Endothelial cell of umbilical vein (primary cell): Measurements from ENCODE around the gene GIPC3.

Experiments
- EZH2 ChIP-seq: IDR thresholded peaks from 2 replicates; pipeline ENCODE4 v1.6.1; 2012; ENCODE audit warnings: borderline replicate concordance, low read depth, mild to moderate bottlenecking, moderate library complexity, low read length, inconsistent platforms; ENCODE audit not compliant: severe bottlenecking
- GATA2 ChIP-seq: IDR thresholded peaks from 2 replicates; pipeline ENCODE4 v1.7.0; 2011; ENCODE audit warnings: low read depth, mild to moderate bottlenecking, moderate library complexity, mixed read lengths, low read length; ENCODE audit not compliant: insufficient read length, insufficient read depth
- JUN ChIP-seq: IDR thresholded peaks from 2 replicates; pipeline ENCODE4 v1.6.1; 2011; ENCODE audit warnings: borderline replicate concordance, low read depth; ENCODE audit not compliant: insufficient read length, insufficient read depth
- MYC ChIP-seq: IDR thresholded peaks from one replicate; pipeline ENCODE4 v1.6.1; 2011; ENCODE audit warnings: mild to moderate bottlenecking, low read depth, low read length
- POLR2A ChIP-seq: IDR thresholded peaks from 2 replicates; pipeline ENCODE4 v1.6.1; 2012; ENCODE audit warnings: low read depth, mild to moderate bottlenecking, control low read depth, low read length
- POLR2AphosphoS5 ChIP-seq: IDR thresholded peaks from 2 replicates; pipeline ENCODE4 v1.6.1; 2012; ENCODE audit warnings: low read depth, mild to moderate bottlenecking, control low read depth, low read length, moderate library complexity; ENCODE audit not compliant: insufficient read depth
- TF ChIP-seq, protein P1 (sequence below), 2 donors: IDR thresholded peaks; 1 replicate in 1 of 2; 2 replicates in 1 of 2; pipeline ENCODE4 v1.5.1; 2011; ENCODE audit warnings: low read length in 2 of 2, mild to moderate bottlenecking in 2 of 2, moderate library complexity in 2 of 2, control low read depth in 1 of 2, inconsistent platforms in 1 of 2, low read depth in 1 of 2; ENCODE audit not compliant: insufficient read depth in 1 of 2; ENCODE audit errors: extremely low read depth in 1 of 2
- TF ChIP-seq, protein P2 (sequence below): IDR thresholded peaks from 2 replicates; pipeline ENCODE4 v1.6.1; 2011; ENCODE audit not compliant: insufficient read depth, insufficient read length

DNA sequence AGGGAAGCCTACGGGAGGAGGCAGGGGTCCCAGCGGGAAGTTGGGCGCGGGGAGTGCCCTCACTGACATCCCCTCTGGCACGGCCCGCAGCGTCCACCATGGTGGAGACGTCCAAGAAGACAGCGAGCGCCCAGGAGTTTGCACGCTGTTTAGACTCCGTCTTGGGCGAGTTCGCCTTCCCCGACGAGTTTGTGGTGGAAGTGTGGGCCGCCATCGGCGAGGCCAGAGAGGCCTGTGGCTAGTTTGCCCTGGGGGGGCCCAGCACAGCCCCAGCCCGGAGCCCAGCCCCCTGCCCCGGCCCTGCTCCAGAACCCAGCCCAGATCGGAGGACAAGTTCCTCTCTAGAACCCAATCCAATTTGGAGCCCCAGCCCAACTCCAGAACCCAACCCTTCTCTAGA, 4.7 kb downstream of the GIPC3 start:
- TF ChIP-seq, protein P1, sequence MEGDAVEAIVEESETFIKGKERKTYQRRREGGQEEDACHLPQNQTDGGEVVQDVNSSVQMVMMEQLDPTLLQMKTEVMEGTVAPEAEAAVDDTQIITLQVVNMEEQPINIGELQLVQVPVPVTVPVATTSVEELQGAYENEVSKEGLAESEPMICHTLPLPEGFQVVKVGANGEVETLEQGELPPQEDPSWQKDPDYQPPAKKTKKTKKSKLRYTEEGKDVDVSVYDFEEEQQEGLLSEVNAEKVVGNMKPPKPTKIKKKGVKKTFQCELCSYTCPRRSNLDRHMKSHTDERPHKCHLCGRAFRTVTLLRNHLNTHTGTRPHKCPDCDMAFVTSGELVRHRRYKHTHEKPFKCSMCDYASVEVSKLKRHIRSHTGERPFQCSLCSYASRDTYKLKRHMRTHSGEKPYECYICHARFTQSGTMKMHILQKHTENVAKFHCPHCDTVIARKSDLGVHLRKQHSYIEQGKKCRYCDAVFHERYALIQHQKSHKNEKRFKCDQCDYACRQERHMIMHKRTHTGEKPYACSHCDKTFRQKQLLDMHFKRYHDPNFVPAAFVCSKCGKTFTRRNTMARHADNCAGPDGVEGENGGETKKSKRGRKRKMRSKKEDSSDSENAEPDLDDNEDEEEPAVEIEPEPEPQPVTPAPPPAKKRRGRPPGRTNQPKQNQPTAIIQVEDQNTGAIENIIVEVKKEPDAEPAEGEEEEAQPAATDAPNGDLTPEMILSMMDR (IDR thresholded peaks at IDR 0.05; ENCODE audit: extremely low read depth in 1 of 2, insufficient read depth in 1 of 2, low read depth in 1 of 2, low read length in 2 of 2) = no peak
- TF ChIP-seq POLR2AphosphoS5 = no peak
- no peak for TF ChIP-seq MYC
- TF ChIP-seq POLR2A = no peak
- TF ChIP-seq JUN = no peak
- TF ChIP-seq, protein P2, sequence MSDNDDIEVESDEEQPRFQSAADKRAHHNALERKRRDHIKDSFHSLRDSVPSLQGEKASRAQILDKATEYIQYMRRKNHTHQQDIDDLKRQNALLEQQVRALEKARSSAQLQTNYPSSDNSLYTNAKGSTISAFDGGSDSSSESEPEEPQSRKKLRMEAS = no peak
- no peak for TF ChIP-seq EZH2
- TF ChIP-seq GATA2 = no peak
